IMR-90 (cell line): ENCODE data around the gene SF3A2. TPM values are rescaled to one million over a fixed set of nuclear protein-coding genes. Genes with fewer than 3 reads are reported as not detected.

Experiments
- ATAC-seq: fragments of 200-7000 bp; cut with Tn5 transposase; 2 replicates; pipeline ENCODE4 v1.9.1; 2020; ENCODE audit warnings: low read depth, mild to moderate bottlenecking, moderate library complexity
- BruUV-seq: library from RNA; stranded (reverse); fragments of 400-500 nt; replicated peaks from 2 replicates; lab custom pipeline; 2021; lab: Mats Ljungman, UMichigan
- CTCF ChIA-PET: fragments of 300-600 bp; formaldehyde crosslinking; extraction: SDS; loops from one replicate; lab custom pipeline; 2021; ENCODE audit warnings: antibody characterized with exemption; lab: Yijun Ruan, JAX
- POLR2A ChIA-PET: fragments of 300-600 bp; sonication (Branson Sonifier 250); formaldehyde crosslinking; loops from one replicate; lab custom pipeline; 2022; ENCODE audit warnings: antibody characterized with exemption; ENCODE audit not compliant: unreplicated experiment; lab: Charles Lee
- DNase-seq: peaks from one replicate; pipeline ENCODE4 v3.0.0; 2013
- H2AFZ ChIP-seq: replicated peaks from 2 replicates; pipeline ENCODE3; 2013; ENCODE audit warnings: low read length, mild to moderate bottlenecking; ENCODE audit not compliant: poor library complexity
- H2AK5ac ChIP-seq: 2 replicates; pipeline ENCODE4 v1.6.1; 2013; ENCODE audit warnings: low read depth, low read length, inconsistent platforms
- H2AK9ac ChIP-seq: replicated peaks from 2 replicates; pipeline ENCODE3; 2013; ENCODE audit warnings: mild to moderate bottlenecking, low read depth, low read length, moderate library complexity; ENCODE audit not compliant: poor library complexity
- H2BK120ac ChIP-seq: 2 replicates; pipeline ENCODE4 v1.6.1; 2013; ENCODE audit warnings: low read depth, low read length, inconsistent platforms
- H2BK15ac ChIP-seq: 3 replicates; pipeline ENCODE4 v1.6.1; 2013; ENCODE audit warnings: low read depth, low read length, inconsistent platforms
- H2BK20ac ChIP-seq: 2 replicates; pipeline ENCODE4 v1.6.1; 2013; ENCODE audit warnings: low read depth, mild to moderate bottlenecking, inconsistent platforms, low read length, moderate library complexity
- H2BK5ac ChIP-seq: 2 replicates; pipeline ENCODE4 v1.6.1; 2013; ENCODE audit warnings: mild to moderate bottlenecking, low read depth, low read length, inconsistent platforms; ENCODE audit not compliant: poor library complexity, severe bottlenecking
- H3K14ac ChIP-seq: replicated peaks from 2 replicates; pipeline ENCODE4 v1.6.1; 2013; ENCODE audit warnings: low read depth, low read length, inconsistent platforms
- H3K18ac ChIP-seq: 2 replicates; pipeline ENCODE4 v1.6.1; 2013; ENCODE audit warnings: low read depth, low read length, control low read depth
- H3K23ac ChIP-seq: 2 replicates; pipeline ENCODE4 v1.6.1; 2013; ENCODE audit warnings: low read depth, low read length, inconsistent platforms
- H3K27ac ChIP-seq: 2 replicates; pipeline ENCODE4 v1.5.1; 2013; ENCODE audit warnings: mild to moderate bottlenecking, control low read depth, low read length; ENCODE audit not compliant: insufficient read depth
- H3K27me3 ChIP-seq: 2 replicates; pipeline ENCODE4 v1.6.1; 2013; ENCODE audit warnings: low read length; ENCODE audit not compliant: control insufficient read depth, insufficient read depth
- H3K36me3 ChIP-seq: 2 replicates; pipeline ENCODE4 v1.6.1; 2013; ENCODE audit warnings: low read length, mixed read lengths; ENCODE audit not compliant: control insufficient read depth, insufficient read depth
- H3K4ac ChIP-seq: 2 replicates; pipeline ENCODE4 v1.6.1; 2013; ENCODE audit warnings: low read depth, low read length, inconsistent platforms
- H3K4me1 ChIP-seq: 2 replicates; pipeline ENCODE4 v1.6.1; 2013; ENCODE audit warnings: low read length, mixed read lengths; ENCODE audit not compliant: control insufficient read depth, insufficient read depth
- H3K4me2 ChIP-seq: 2 replicates; pipeline ENCODE4 v1.6.1; 2013; ENCODE audit warnings: low read depth, mild to moderate bottlenecking, control low read depth, low read length, moderate library complexity
- H3K4me3 ChIP-seq: 2 replicates; pipeline ENCODE4 v1.5.1; 2013; ENCODE audit warnings: low read depth, mild to moderate bottlenecking, control low read depth, low read length, moderate library complexity; ENCODE audit not compliant: insufficient read depth
- H3K56ac ChIP-seq: 2 replicates; pipeline ENCODE4 v1.6.1; 2013; ENCODE audit warnings: low read length, inconsistent platforms; ENCODE audit not compliant: insufficient read depth; ENCODE audit errors: extremely low read depth
- H3K79me1 ChIP-seq, 2 experiments: 2 replicates each; pipeline ENCODE4 v1.6.1; 2013; ENCODE audit warnings: low read length in 2 of 2, inconsistent platforms in 1 of 2, low read depth in 1 of 2
- H3K9ac ChIP-seq: 2 replicates; pipeline ENCODE4 v1.6.1; 2013; ENCODE audit warnings: low read depth, low read length, control low read depth
- H3K9me1 ChIP-seq: 2 replicates; pipeline ENCODE4 v1.6.1; 2013; ENCODE audit warnings: low read length, inconsistent platforms; ENCODE audit not compliant: insufficient read depth
- H3K9me3 ChIP-seq: 2 replicates; pipeline ENCODE4 v1.6.1; 2013; ENCODE audit warnings: low read length; ENCODE audit not compliant: control insufficient read depth, insufficient read depth
- H4K20me1 ChIP-seq: 2 replicates; pipeline ENCODE4 v1.6.1; 2013; ENCODE audit warnings: low read length, inconsistent platforms; ENCODE audit not compliant: insufficient read depth
- H4K5ac ChIP-seq: 2 replicates; pipeline ENCODE4 v1.6.1; 2013; ENCODE audit warnings: mild to moderate bottlenecking, low read depth, low read length, control low read depth
- H4K8ac ChIP-seq, 2 experiments: 2 replicates each; pipeline ENCODE4 v1.6.1; 2013; ENCODE audit warnings: low read depth in 2 of 2, low read length in 2 of 2, control low read depth in 1 of 2, inconsistent platforms in 1 of 2
- H4K91ac ChIP-seq: 2 replicates; pipeline ENCODE4 v1.6.1; 2013; ENCODE audit warnings: low read depth, low read length, inconsistent platforms; ENCODE audit not compliant: insufficient read depth
- CHD1 ChIP-seq: IDR thresholded peaks from 2 replicates; pipeline ENCODE4 v1.6.1; 2012; ENCODE audit warnings: low read depth, low read length, improper control_type of control experiment
- CTCF ChIP-seq: conservative IDR thresholded peaks from 2 replicates; pipeline ENCODE4 v1.5.1; 2012; ENCODE audit warnings: mild to moderate bottlenecking, low read depth, low read length, improper control_type of control experiment
- ELK1 ChIP-seq: fragments of 150-350 bp; IDR thresholded peaks from 2 replicates; pipeline ENCODE4 v1.6.1; 2016; ENCODE audit warnings: low read depth, mild to moderate bottlenecking, low read length, moderate library complexity, borderline replicate concordance
- MAFK ChIP-seq: IDR thresholded peaks from 2 replicates; pipeline ENCODE4 v1.6.1; 2012; ENCODE audit warnings: low read depth, low read length, improper control_type of control experiment
- MXI1 ChIP-seq: IDR thresholded peaks from 2 replicates; pipeline ENCODE4 v1.6.1; 2012; ENCODE audit warnings: low read depth, mild to moderate bottlenecking, low read length, moderate library complexity, borderline replicate concordance
- RAD21 ChIP-seq: IDR thresholded peaks from 2 replicates; pipeline ENCODE4 v1.6.1; 2012; ENCODE audit warnings: low read length, improper control_type of control experiment
- RCOR1 ChIP-seq: IDR thresholded peaks from 2 replicates; pipeline ENCODE4 v1.6.1; 2012; ENCODE audit warnings: mild to moderate bottlenecking, low read length, improper control_type of control experiment; ENCODE audit not compliant: insufficient replicate concordance
- WGBS, 2 experiments: methylation state at CpG; one replicate each; pipeline versions ENCODE4 v1.1.5 to v1.1.7; 2013; ENCODE audit warnings: missing lambda C conversion rate in 2 of 2; ENCODE audit not compliant: insufficient read length in 1 of 2; ENCODE audit errors: extremely low coverage in 2 of 2; 5-methylcytosine and 5-hydroxymethylcytosine counted together
- dilution Hi-C: fragments of 300-500 bp; cut with HindIII; formaldehyde crosslinking; loops from one replicate; pipeline ENCODE4 v1.14.3; 2018; ENCODE audit warnings: low sequenced_read_pairs; ENCODE audit not compliant: unreplicated experiment
- in situ Hi-C: fragments of 300-500 bp; cut with MboI; formaldehyde crosslinking; loops from 3 replicates; pipeline ENCODE4 v1.14.3; 2019; ENCODE audit warnings: low sequenced_read_pairs, inconsistent platforms, mixed read lengths
- intact Hi-C: fragments of 100-400 bp; cut with micrococcal nuclease; formaldehyde crosslinking; loops from 2 replicates; pipeline ENCODE4 v1.10.0; 2022
- polyA plus RNA-seq, 3 experiments: library from polyadenylated mRNA; depleted of rRNA; stranded (reverse); fragments of >200 nt; gene quantifications; 2 replicates each; pipeline ENCODE4 v1.2.3, GENCODE V29; 2012; ENCODE audit warnings: low replicate concordance in 1 of 3
- total RNA-seq: library from RNA; depleted of rRNA; stranded (reverse); fragments of >200 nt; gene quantifications from 2 replicates; pipeline ENCODE4 v1.2.3, GENCODE V29; 2012

The SF3A2 gene
- total and polyA plus RNA-seq, 2 of the 4 experiments (the other 2 are of a cell fraction) = 4.8 to 34.5 TPM

DNA sequence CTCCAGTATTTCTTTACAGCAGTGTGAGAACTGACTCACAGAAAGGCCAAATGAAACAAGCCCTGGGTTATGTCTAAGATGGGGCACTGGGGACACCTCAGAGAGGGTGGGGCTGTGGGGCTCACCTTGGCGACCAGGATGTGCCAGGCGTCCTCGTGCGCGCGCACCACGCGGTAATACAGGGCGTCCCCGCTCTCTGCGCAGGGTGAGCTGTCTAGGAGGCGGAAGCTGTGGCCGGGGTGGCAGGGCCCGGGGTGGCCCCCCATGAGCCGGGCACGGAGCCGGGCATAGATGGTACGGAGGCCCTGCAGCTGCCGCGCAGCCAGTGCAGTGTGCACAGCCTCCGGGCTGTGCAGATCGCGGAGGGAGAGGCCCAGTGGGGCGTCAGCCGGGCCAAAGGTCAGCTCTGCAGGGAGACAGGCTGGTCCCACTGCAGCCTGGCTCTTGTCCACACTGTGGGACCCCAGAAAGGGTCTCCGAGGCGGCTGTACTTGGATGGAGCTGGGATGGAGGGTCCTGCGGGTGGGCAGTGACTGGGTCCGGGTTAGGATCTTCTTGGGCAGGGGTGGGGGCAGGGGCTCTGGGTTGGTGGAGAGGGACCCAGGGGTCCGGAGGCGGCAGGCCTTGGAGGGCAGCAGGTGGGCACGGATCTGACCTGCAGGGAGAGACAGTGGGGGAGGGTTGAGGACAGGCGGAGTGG lies 42.0 kb downstream of the SF3A2 start:
- no peak overlapping the region for H2BK5ac ChIP-seq
- no peak overlapping the region for H3K27ac ChIP-seq
- H2AK5ac ChIP-seq = no peak overlapping the region
- peaks cover 15% of the 10 kb centered on the region; the same call in 1 of the 2 replicates for H3K36me3 ChIP-seq
- no peak overlapping the region for H3K56ac ChIP-seq
- TF ChIP-seq CHD1 = no peak
- TF ChIP-seq RCOR1 = no peak
- no peak for TF ChIP-seq ELK1
- TF ChIP-seq CTCF = no peak
- no peak for TF ChIP-seq MAFK
- TF ChIP-seq RAD21 = no peak
- TF ChIP-seq MXI1 = no peak
- H3K4me1 ChIP-seq = peaks cover 11% of the 10 kb centered on the region
- H3K14ac ChIP-seq = no peak overlapping the region
- no peak overlapping the region for H3K4ac ChIP-seq
- H3K79me1 ChIP-seq = peaks cover 7 to 30% of the 10 kb centered on the region in 2 experiments; a peak in 3 of 4 replicates
- H3K18ac ChIP-seq = no peak overlapping the region
- H4K91ac ChIP-seq = no peak overlapping the region
- CTCF ChIA-PET = no interaction called here
- no peak overlapping the region for H3K4me3 ChIP-seq
- H4K5ac ChIP-seq = no peak overlapping the region
- ATAC-seq (no peak), DNase-seq (no peak)
- H2AK9ac ChIP-seq = no peak overlapping the region
- BruUV-seq = no TSS peak
- no peak overlapping the region for H2BK15ac ChIP-seq
- POLR2A ChIA-PET = no interaction called here
- H2BK20ac ChIP-seq = no peak overlapping the region
- H3K9me1 ChIP-seq = no peaks in the 10 kb centered on the region
- no peak overlapping the region for H3K4me2 ChIP-seq
- H3K9ac ChIP-seq = no peak overlapping the region
- intact Hi-C loops = no loop called here
- no peak overlapping the region for H2AFZ ChIP-seq
- no peak overlapping the region for H3K23ac ChIP-seq
- dilution Hi-C loops = no loop called here
- WGBS, 2 experiments = 91% methylated on average over 20 of the region's 33 CpGs; no CpG with 5 or more reads in 1 of the 2 experiments
- peaks cover 35% of the 10 kb centered on the region for H4K20me1 ChIP-seq
- H4K8ac ChIP-seq = no peak overlapping the region
- no peaks in the 10 kb centered on the region for H3K27me3 ChIP-seq
- H2BK120ac ChIP-seq = no peak overlapping the region
- no peaks in the 10 kb centered on the region for H3K9me3 ChIP-seq
- in situ Hi-C loops = loop anchor here (10.0 kb wide), 1 partner anchor 336 kb away; no protein-coding TSS in a partner anchor
